Osteocyte (in vitro differentiated cells): ENCODE results near the gene TXLNA. TPM values are rescaled to one million over a fixed set of nuclear protein-coding genes. Genes with fewer than 3 reads are reported as not detected.
"Not testable (repeated sequence)": the region's sequence is repeated elsewhere in the genome, so short reads cannot be mapped to it uniquely, and the experiment has no call there.

ENCODE experiments used
- DNase-seq: peaks from one replicate; pipeline ENCODE4 v3.0.0; 2021; ENCODE audit warnings: mixed read lengths; ENCODE audit not compliant: unreplicated experiment; ENCODE audit errors: extremely low spot score
- H3K27ac Mint-ChIP-seq: one replicate; pipeline ENCODE4 v1.8.0; 2021; ENCODE audit warnings: mild to moderate bottlenecking, mixed read lengths; ENCODE audit not compliant: unreplicated experiment
- H3K27me3 Mint-ChIP-seq: one replicate; pipeline ENCODE4 v1.8.0; 2021; ENCODE audit warnings: mixed read lengths; ENCODE audit not compliant: unreplicated experiment
- H3K36me3 Mint-ChIP-seq: one replicate; pipeline ENCODE4 v1.8.0; 2021; ENCODE audit warnings: mixed read lengths; ENCODE audit not compliant: unreplicated experiment
- H3K4me1 Mint-ChIP-seq: one replicate; pipeline ENCODE4 v1.8.0; 2021; ENCODE audit warnings: mixed read lengths; ENCODE audit not compliant: unreplicated experiment
- H3K4me3 Mint-ChIP-seq: one replicate; pipeline ENCODE4 v1.8.0; 2021; ENCODE audit warnings: mild to moderate bottlenecking, moderate library complexity, mixed read lengths; ENCODE audit not compliant: unreplicated experiment
- H3K9me3 Mint-ChIP-seq: one replicate; pipeline ENCODE4 v1.8.0; 2021; ENCODE audit warnings: mixed read lengths; ENCODE audit not compliant: unreplicated experiment
- CTCF ChIP-seq: fragments of 200-600 bp; sonication (generic); IDR thresholded peaks from 2 replicates; pipeline ENCODE4 v1.5.0; 2021; ENCODE audit warnings: antibody characterized with exemption, mild to moderate bottlenecking, moderate library complexity
- total RNA-seq: library from RNA; stranded (reverse); gene quantifications from 2 replicates; pipeline ENCODE4 v1.2.1, GENCODE V29; 2021

TXLNA gene
- total RNA-seq, 1 donor from 2014 or later: 77.3 TPM

GRCh38 chr1:32144033-32144432 is 35.4 kb upstream of the TXLNA start:
- DNase-seq: no peak
- TF ChIP-seq CTCF: no peak
- H3K27ac Mint-ChIP-seq: peak overlapping the region; percentile 31
- H3K27me3 Mint-ChIP-seq: no peaks in the 10 kb centered on the region
- peaks cover 11% of the 10 kb centered on the region for H3K36me3 Mint-ChIP-seq
- H3K9me3 Mint-ChIP-seq: peaks cover 2% of the 10 kb centered on the region
- H3K4me3 Mint-ChIP-seq: no peak overlapping the region
- H3K4me1 Mint-ChIP-seq: peaks cover 24% of the 10 kb centered on the region

- H3K9me3 Mint-ChIP-seq, H3K27ac Mint-ChIP-seq, H3K4me3 Mint-ChIP-seq, DNase-seq, H3K27me3 Mint-ChIP-seq: not testable (repeated sequence)
- peaks cover 12% of the 10 kb centered on the region for H3K36me3 Mint-ChIP-seq
- peaks cover 26% of the 10 kb centered on the region for H3K4me1 Mint-ChIP-seq
These were observed 31.7 kb upstream of the TXLNA start for GRCh38 chr1:32147799-32148198.

GRCh38 chr1:32150847-32151246 is 28.6 kb upstream of the TXLNA start:
- Mint-ChIP-seq H3K36me3 (peaks cover 10% of the 10 kb centered on the region), H3K9me3 (peaks cover 4% of the 10 kb centered on the region), H3K4me3 (no peak overlapping the region), H3K27me3 (no peaks in the 10 kb centered on the region), H3K4me1 (peaks cover 19% of the 10 kb centered on the region), H3K27ac (peak overlapping the region; percentile 92)
- TF ChIP-seq CTCF: no peak
- no peak for DNase-seq

- peak overlapping the region; percentile 92 for H3K27ac Mint-ChIP-seq
- H3K4me3 Mint-ChIP-seq: no peak overlapping the region
- no peaks in the 10 kb centered on the region for H3K27me3 Mint-ChIP-seq
- DNase-seq: no peak
- no peak for TF ChIP-seq CTCF
- H3K9me3 Mint-ChIP-seq: peaks cover 4% of the 10 kb centered on the region
- peaks cover 12% of the 10 kb centered on the region for H3K36me3 Mint-ChIP-seq
- H3K4me1 Mint-ChIP-seq: peaks cover 18% of the 10 kb centered on the region
These were observed 28.1 kb upstream of the TXLNA start for GRCh38 chr1:32151319-32151787.

- no peak for TF ChIP-seq CTCF
- Mint-ChIP-seq H3K9me3 (no peaks in the 10 kb centered on the region), H3K27me3 (no peaks in the 10 kb centered on the region), H3K36me3 (peaks cover 49% of the 10 kb centered on the region), H3K4me3 (no peak overlapping the region), H3K4me1 (no peaks in the 10 kb centered on the region), H3K27ac (no peak overlapping the region)
- DNase-seq: no peak
These were observed 20.3 kb upstream of the TXLNA start for GRCh38 chr1:32159189-32159588.

- DNase-seq: no peak
- H3K36me3 Mint-ChIP-seq: peaks cover 42% of the 10 kb centered on the region
- H3K27ac Mint-ChIP-seq: no peak overlapping the region
These were observed 16.1 kb upstream of the TXLNA start for GRCh38 chr1:32163405-32163804.

GRCh38 chr1:32165633-32166032 is 13.8 kb upstream of the TXLNA start:
- H3K9me3 Mint-ChIP-seq, H3K27ac Mint-ChIP-seq, DNase-seq, H3K4me1 Mint-ChIP-seq, H3K27me3 Mint-ChIP-seq, H3K4me3 Mint-ChIP-seq: not testable (repeated sequence)
- peaks cover 45% of the 10 kb centered on the region for H3K36me3 Mint-ChIP-seq

More at GRCh38 chr1:32163405-32163804, 16.1 kb upstream of the TXLNA start:
- Mint-ChIP-seq H3K4me1 (no peaks in the 10 kb centered on the region), H3K9me3 (no peaks in the 10 kb centered on the region), H3K27me3 (no peaks in the 10 kb centered on the region), H3K4me3 (no peak overlapping the region)
- no peak for TF ChIP-seq CTCF
